Neuronal stem cell (in vitro differentiated cells): ENCODE measurements around the gene HAT1.

ENCODE experiments used
- DNase-seq: peaks from one replicate; pipeline ENCODE4 v3.0.0-alpha.2; 2013; ENCODE audit warnings: low spot score
- H2AFZ ChIP-seq: one replicate; pipeline ENCODE4 v1.6.1; 2013; ENCODE audit warnings: mild to moderate bottlenecking, low read length, inconsistent platforms
- H2AK5ac ChIP-seq: 2 replicates; pipeline ENCODE4 v1.6.1; 2013; ENCODE audit warnings: low read depth, mild to moderate bottlenecking, inconsistent platforms, low read length, moderate library complexity, mixed read lengths
- H2BK120ac ChIP-seq: 2 replicates; pipeline ENCODE4 v1.6.1; 2013; ENCODE audit warnings: low read depth, mild to moderate bottlenecking, inconsistent platforms, low read length, moderate library complexity, mixed read lengths
- H2BK12ac ChIP-seq: one replicate; pipeline ENCODE4 v1.6.1; 2013; ENCODE audit warnings: low read length, inconsistent platforms
- H2BK15ac ChIP-seq: 2 replicates; pipeline ENCODE4 v1.6.1; 2013; ENCODE audit warnings: mild to moderate bottlenecking, low read length, inconsistent platforms, mixed read lengths
- H2BK5ac ChIP-seq: one replicate; pipeline ENCODE4 v1.6.1; 2013; ENCODE audit warnings: inconsistent platforms, mild to moderate bottlenecking, low read length, moderate library complexity
- H3K14ac ChIP-seq: one replicate; pipeline ENCODE4 v1.6.1; 2013; ENCODE audit warnings: low read length, inconsistent platforms
- H3K18ac ChIP-seq: 2 replicates; pipeline ENCODE4 v1.6.1; 2013; ENCODE audit warnings: low read length, inconsistent platforms
- H3K23ac ChIP-seq: 2 replicates; pipeline ENCODE4 v1.6.1; 2013; ENCODE audit warnings: low read depth, mild to moderate bottlenecking, mixed read lengths, low read length, inconsistent platforms; ENCODE audit not compliant: poor library complexity
- H3K27ac ChIP-seq: replicated peaks from 3 replicates; pipeline ENCODE4 v1.5.1; 2013; ENCODE audit warnings: low read length, inconsistent platforms
- H3K27me3 ChIP-seq, 3 experiments: 2 replicates each; pipeline ENCODE4 v1.6.1; 2013; ENCODE audit warnings: low read length in 3 of 3, mild to moderate bottlenecking in 2 of 3, inconsistent platforms in 1 of 3, low read depth in 1 of 3, mixed read lengths in 1 of 3, moderate library complexity in 1 of 3; ENCODE audit not compliant: control insufficient read depth in 3 of 3, insufficient read depth in 3 of 3
- H3K36me3 ChIP-seq, 2 donors: replicated peaks in 1 of 2; 2 replicates each; pipeline ENCODE4 v1.6.1; 2013; ENCODE audit warnings: low read length in 2 of 2; ENCODE audit not compliant: control insufficient read depth in 2 of 2, insufficient read depth in 2 of 2
- H3K4ac ChIP-seq: 2 replicates; pipeline ENCODE4 v1.6.1; 2013; ENCODE audit warnings: inconsistent platforms, mild to moderate bottlenecking, low read length, moderate library complexity
- H3K4me1 ChIP-seq, 2 donors: 1 replicate in 1 of 2; 2 replicates in 1 of 2; pipeline ENCODE4 v1.6.1; 2013; ENCODE audit warnings: low read length in 2 of 2, low read depth in 1 of 2; ENCODE audit not compliant: control insufficient read depth in 2 of 2, insufficient read depth in 1 of 2
- H3K4me2 ChIP-seq: one replicate; pipeline ENCODE4 v1.6.1; 2013; ENCODE audit warnings: mild to moderate bottlenecking, low read length, inconsistent platforms; ENCODE audit not compliant: insufficient read depth, poor library complexity, severe bottlenecking
- H3K4me3 ChIP-seq, 2 donors: 2 replicates each; pipeline ENCODE4 v1.5.1; 2013; ENCODE audit warnings: low read length in 2 of 2, mild to moderate bottlenecking in 2 of 2, inconsistent platforms in 1 of 2, moderate library complexity in 1 of 2
- H3K79me1 ChIP-seq: one replicate; pipeline ENCODE4 v1.6.1; 2013; ENCODE audit warnings: low read depth, mild to moderate bottlenecking, inconsistent platforms, low read length, moderate library complexity
- H3K9ac ChIP-seq: one replicate; pipeline ENCODE4 v1.6.1; 2013; ENCODE audit warnings: mild to moderate bottlenecking, low read depth, low read length, inconsistent platforms; ENCODE audit not compliant: poor library complexity
- H3K9me3 ChIP-seq, 2 donors: replicated peaks in 1 of 2; 2 replicates each; pipeline versions ENCODE3 to v1.6.1; 2013; ENCODE audit warnings: low read length in 2 of 2, mild to moderate bottlenecking in 2 of 2, inconsistent platforms in 1 of 2, low read depth in 1 of 2, mixed read lengths in 1 of 2, moderate library complexity in 1 of 2; ENCODE audit not compliant: control insufficient read depth in 2 of 2, insufficient read depth in 1 of 2
- H4K8ac ChIP-seq: one replicate; pipeline ENCODE4 v1.6.1; 2013; ENCODE audit warnings: low read depth, mild to moderate bottlenecking, inconsistent platforms, low read length, moderate library complexity
- H4K91ac ChIP-seq: one replicate; pipeline ENCODE4 v1.6.1; 2013; ENCODE audit warnings: low read length, low read depth, mild to moderate bottlenecking, inconsistent platforms; ENCODE audit not compliant: poor library complexity
- WGBS, 2 donors: extraction: QIAGEN DNeasy Blood & Tissue Kit; methylation state at CpG; one replicate each; pipeline ENCODE4 v1.1.7; 2013; ENCODE audit warnings: missing lambda C conversion rate in 2 of 2, mixed read lengths in 1 of 2; ENCODE audit not compliant: insufficient read length in 2 of 2, insufficient replicate concordance in 1 of 2; ENCODE audit errors: extremely low coverage in 2 of 2; 5-methylcytosine and 5-hydroxymethylcytosine counted together

Gene HAT1

DNA sequence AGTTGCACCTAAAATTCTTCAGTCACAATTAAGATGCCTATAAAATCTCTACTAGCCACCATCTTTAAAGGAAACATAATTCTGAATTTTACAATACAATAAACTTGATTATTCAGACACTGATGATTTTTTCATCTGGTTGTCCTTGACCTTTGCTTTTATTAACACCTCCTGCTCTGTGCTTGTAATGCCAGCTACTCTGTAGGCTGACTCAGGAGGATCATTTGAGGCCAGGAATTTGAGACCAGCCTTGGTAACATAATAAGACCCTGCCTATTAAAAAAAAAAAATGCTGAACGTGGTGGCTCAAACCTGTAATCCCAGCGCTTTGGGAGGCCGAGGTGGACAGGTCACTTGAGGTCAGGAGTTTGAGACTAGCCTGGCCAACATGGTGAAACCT is 38.3 kb downstream of the HAT1 start:
- Histone ChIP-seq H3K27ac (no peak overlapping the region), H2BK15ac (no peak overlapping the region), H3K18ac (no peak overlapping the region), H3K9ac (no peak overlapping the region), H3K36me3 (peaks cover 3 to 37% of the 10 kb centered on the region in 2 donors), H2BK5ac (no peak overlapping the region), H2AFZ (no peak overlapping the region), H3K14ac (no peak overlapping the region), H2BK120ac (no peak overlapping the region), H3K79me1 (peaks cover 1% of the 10 kb centered on the region), H3K4me1 (no peaks in the 10 kb centered on the region), H2AK5ac (no peak overlapping the region), H3K27me3 (no peaks in the 10 kb centered on the region), H3K23ac (no peak overlapping the region), H3K4me2 (no peak overlapping the region), H4K91ac (no peak overlapping the region), H3K4ac (no peak overlapping the region), H3K9me3 (no peaks in the 10 kb centered on the region), H4K8ac (no peak overlapping the region), H2BK12ac (no peak overlapping the region), H3K4me3 (no peak overlapping the region)
- no CpG with 5 or more reads among the region's 3 CpGs for WGBS, 2 donors
- no peak for DNase-seq

DNA sequence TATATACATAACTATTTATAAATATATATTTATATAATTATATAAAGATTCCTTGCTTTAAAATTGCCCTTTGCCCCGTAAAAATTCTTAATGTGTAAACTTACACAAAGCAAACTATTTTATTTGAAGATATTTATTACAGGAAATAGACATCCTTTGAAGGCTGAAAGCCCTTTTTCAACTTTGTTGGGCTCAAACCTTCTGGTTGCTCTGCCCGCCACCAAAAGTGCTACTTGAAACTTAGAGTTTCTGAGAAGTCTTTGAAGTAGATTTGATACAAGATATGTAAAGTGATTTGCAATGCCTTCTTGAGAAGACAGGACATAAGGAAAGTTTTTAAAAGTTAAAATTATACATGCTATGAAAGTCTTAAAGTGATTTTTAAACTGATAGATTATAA is 40.9 kb downstream of the HAT1 start:
- no peak overlapping the region for H3K9ac ChIP-seq
- no peak overlapping the region for H3K4me3 ChIP-seq
- no peak overlapping the region for H4K8ac ChIP-seq
- no peak overlapping the region for H3K14ac ChIP-seq
- no peak overlapping the region for H4K91ac ChIP-seq
- H3K18ac ChIP-seq = no peak overlapping the region
- no peak overlapping the region for H3K27ac ChIP-seq
- H3K4me1 ChIP-seq = no peaks in the 10 kb centered on the region
- H2BK15ac ChIP-seq = no peak overlapping the region
- DNase-seq = no peak
- no peak overlapping the region for H2BK120ac ChIP-seq
- no peak overlapping the region for H2AK5ac ChIP-seq
- no peak overlapping the region for H3K4ac ChIP-seq
- no peak overlapping the region for H2BK12ac ChIP-seq
- no peak overlapping the region for H3K4me2 ChIP-seq
- no peaks in the 10 kb centered on the region for H3K79me1 ChIP-seq
- H3K23ac ChIP-seq = no peak overlapping the region
- no peaks in the 10 kb centered on the region for H3K27me3 ChIP-seq
- no peaks in the 10 kb centered on the region for H3K9me3 ChIP-seq
- no CpG with 5 or more reads among the region's 2 CpGs for WGBS, 2 donors
- no peak overlapping the region for H2AFZ ChIP-seq
- H3K36me3 ChIP-seq = peaks cover 2 to 43% of the 10 kb centered on the region in 2 donors
- no peak overlapping the region for H2BK5ac ChIP-seq

DNA sequence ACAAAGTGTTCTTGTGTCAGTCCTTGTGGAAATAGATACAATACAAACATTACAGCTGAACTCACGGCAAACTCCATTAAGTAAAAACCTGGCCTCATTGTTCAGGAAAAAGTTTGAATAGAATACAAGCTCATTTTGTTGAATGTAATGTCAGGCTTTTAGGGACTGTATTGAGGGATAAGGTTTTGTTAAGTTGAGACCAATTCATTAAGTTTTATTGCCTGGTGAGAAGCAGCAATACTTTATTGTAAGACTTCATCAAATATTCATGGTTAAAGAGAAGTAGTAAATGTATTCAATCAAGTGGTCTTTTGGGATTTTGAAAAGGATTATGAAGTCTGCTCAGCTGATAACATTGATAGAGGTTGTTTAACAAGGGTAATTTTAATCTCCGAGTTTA is 42.0 kb downstream of the HAT1 start:
- Histone ChIP-seq H3K36me3 (peaks cover 2 to 52% of the 10 kb centered on the region in 2 donors), H3K79me1 (no peaks in the 10 kb centered on the region), H3K4ac (no peak overlapping the region), H3K4me3 (no peak overlapping the region), H3K9me3 (no peaks in the 10 kb centered on the region), H3K23ac (no peak overlapping the region), H3K18ac (no peak overlapping the region), H4K8ac (no peak overlapping the region), H3K14ac (no peak overlapping the region), H2BK12ac (no peak overlapping the region), H2AK5ac (no peak overlapping the region), H4K91ac (no peak overlapping the region), H3K27me3 (no peaks in the 10 kb centered on the region), H2BK120ac (no peak overlapping the region), H2AFZ (no peak overlapping the region), H3K4me1 (no peaks in the 10 kb centered on the region), H3K9ac (no peak overlapping the region), H3K4me2 (no peak overlapping the region), H2BK15ac (no peak overlapping the region), H2BK5ac (no peak overlapping the region), H3K27ac (no peak overlapping the region)
- no CpG with 5 or more reads among the region's 2 CpGs for WGBS, 2 donors
- DNase-seq = no peak

DNA sequence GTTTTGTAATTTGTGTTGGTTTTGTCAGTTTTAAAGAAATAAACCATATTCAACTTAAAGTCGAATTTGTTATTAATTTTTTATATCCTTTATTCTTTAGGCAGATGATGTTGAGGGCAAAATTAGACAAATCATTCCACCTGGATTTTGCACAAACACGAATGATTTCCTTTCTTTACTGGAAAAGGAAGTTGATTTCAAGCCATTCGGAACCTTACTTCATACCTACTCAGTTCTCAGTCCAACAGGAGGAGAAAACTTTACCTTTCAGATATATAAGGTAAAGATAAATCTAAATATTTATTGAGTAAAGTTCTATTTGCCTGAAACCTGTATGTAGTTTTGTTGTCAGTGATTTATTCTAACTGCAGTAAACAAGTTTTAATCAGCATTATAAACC is 43.0 kb downstream of the HAT1 start:
- no peaks in the 10 kb centered on the region for H3K9me3 ChIP-seq
- no peaks in the 10 kb centered on the region for H3K27me3 ChIP-seq
- no peak overlapping the region for H3K4ac ChIP-seq
- no peak overlapping the region for H2BK5ac ChIP-seq
- H4K8ac ChIP-seq = no peak overlapping the region
- no peak overlapping the region for H3K23ac ChIP-seq
- H3K4me3 ChIP-seq = no peak overlapping the region
- no peak overlapping the region for H3K9ac ChIP-seq
- H3K4me2 ChIP-seq = no peak overlapping the region
- no peak overlapping the region for H2BK120ac ChIP-seq
- no peak overlapping the region for H2BK15ac ChIP-seq
- no peak overlapping the region for H2BK12ac ChIP-seq
- no peak overlapping the region for H4K91ac ChIP-seq
- no peak overlapping the region for H2AFZ ChIP-seq
- H3K18ac ChIP-seq = no peak overlapping the region
- H3K4me1 ChIP-seq = no peaks in the 10 kb centered on the region
- peaks cover 3 to 59% of the 10 kb centered on the region in 2 donors for H3K36me3 ChIP-seq
- H3K79me1 ChIP-seq = no peaks in the 10 kb centered on the region
- no peak for DNase-seq
- no peak overlapping the region for H2AK5ac ChIP-seq
- no CpG with 5 or more reads among the region's 3 CpGs for whole genome bisulfite sequencing, 2 donors
- no peak overlapping the region for H3K14ac ChIP-seq
- no peak overlapping the region for H3K27ac ChIP-seq
